Activated CD4-positive, alpha-beta T cell treated with anti-CD3 and anti-CD28 coated beads, Interleukin-2, amount 10 ng/mL, durations not matched to agents 7 days and 5 days (primary cell): ENCODE data around the gene LCMT1. TPM values are rescaled to one million over a fixed set of nuclear protein-coding genes. Genes with fewer than 3 reads are reported as not detected.
"Not testable (repeated sequence)": the region's sequence is repeated elsewhere in the genome, so short reads cannot be mapped to it uniquely, and the experiment has no call there.

Source experiments
- CTCF ChIA-PET: fragments of 350-600 bp; sonication (Branson Sonifier 250); formaldehyde crosslinking; loops from one replicate; lab custom pipeline; 2021; ENCODE audit warnings: antibody characterized with exemption; lab: Charles Lee
- POLR2A ChIA-PET: fragments of 350-600 bp; sonication (Branson Sonifier 250); formaldehyde crosslinking; loops from one replicate; lab custom pipeline; 2021; ENCODE audit warnings: antibody characterized with exemption; lab: Charles Lee
- DNase-seq: peaks from one replicate; pipeline ENCODE4 v3.0.0-alpha.2; 2020
- H3K27ac Mint-ChIP-seq: one replicate; pipeline ENCODE4 v1.8.0; 2021; ENCODE audit warnings: mild to moderate bottlenecking, moderate library complexity, mixed read lengths
- H3K27me3 Mint-ChIP-seq: one replicate; pipeline ENCODE4 v1.8.0; 2021; ENCODE audit warnings: mixed read lengths
- H3K36me3 Mint-ChIP-seq: one replicate; pipeline ENCODE4 v1.8.0; 2021; ENCODE audit warnings: low read depth, mixed read lengths
- H3K4me1 Mint-ChIP-seq: one replicate; pipeline ENCODE4 v1.8.0; 2021; ENCODE audit warnings: mixed read lengths
- H3K4me3 Mint-ChIP-seq: one replicate; pipeline ENCODE4 v1.8.0; 2021; ENCODE audit warnings: mild to moderate bottlenecking, moderate library complexity, mixed read lengths
- H3K9me3 Mint-ChIP-seq: one replicate; pipeline ENCODE4 v1.8.0; 2021; ENCODE audit warnings: mixed read lengths
- total RNA-seq, 2 experiments: library from RNA; stranded (reverse); gene quantifications; one replicate each; pipeline ENCODE4 v1.2.3, GENCODE V29; 2021

The LCMT1 gene
- total RNA-seq, 2 experiments from 2014 or later, result 38.1 to 40.0 TPM

- CTCF ChIA-PET, result no interaction called here
- POLR2A ChIA-PET, result no interaction called here
Measured at GRCh38 chr16:25100511-25100910, 11.0 kb upstream of the LCMT1 start.

GRCh38 chr16:25106567-25107465, 4.7 kb upstream of the LCMT1 start:
- no peaks in the 10 kb centered on the region for H3K27me3 Mint-ChIP-seq
- H3K27ac Mint-ChIP-seq, result peak overlapping the region; percentile 96

More at GRCh38 chr16:25100511-25100910, 11.0 kb upstream of the LCMT1 start:
- no peak overlapping the region for H3K27ac Mint-ChIP-seq
- no peaks in the 10 kb centered on the region for H3K9me3 Mint-ChIP-seq
- no peaks in the 10 kb centered on the region for H3K27me3 Mint-ChIP-seq
- H3K4me1 Mint-ChIP-seq, result no peaks in the 10 kb centered on the region
- H3K36me3 Mint-ChIP-seq, result peaks cover 3% of the 10 kb centered on the region
- H3K4me3 Mint-ChIP-seq, result no peak overlapping the region
- DNase-seq, result no peak

GRCh38 chr16:25107466-25107792, 4.1 kb upstream of the LCMT1 start:
- Mint-ChIP-seq H3K4me3 (peak overlapping the region; percentile 86), H3K9me3 (no peaks in the 10 kb centered on the region), H3K4me1 (peaks cover 38% of the 10 kb centered on the region), H3K27ac (peak overlapping the region; percentile 96), H3K36me3 (peaks cover 2% of the 10 kb centered on the region), H3K27me3 (no peaks in the 10 kb centered on the region)
- ChIA-PET POLR2A (interaction anchor here (1.5 kb wide), 1 partner anchor 47 kb away, joined by 3 read pairs; no protein-coding TSS in a partner anchor), CTCF (interaction anchor here (0.6 to 2.1 kb wide), 6 partner anchors 11 to 118 kb away, joined by 3 to 6 read pairs (median 4); no protein-coding TSS in a partner anchor)
- DNase-seq, result no peak

More at GRCh38 chr16:25106567-25107465, 4.7 kb upstream of the LCMT1 start:
- POLR2A ChIA-PET, result interaction anchor here (0.7 kb wide), 1 partner anchor 528 kb away, joined by 3 read pairs; no protein-coding TSS in a partner anchor
- Mint-ChIP-seq H3K36me3 (peaks cover 2% of the 10 kb centered on the region), H3K9me3 (no peaks in the 10 kb centered on the region), H3K4me1 (peaks cover 36% of the 10 kb centered on the region), H3K4me3 (peak overlapping the region; percentile 86)
- DNase-seq, result peak; percentile 78
- CTCF ChIA-PET, result interaction anchor here (0.6 to 2.1 kb wide), 7 partner anchors 10 to 118 kb away, joined by 3 to 6 read pairs (median 3); no protein-coding TSS in a partner anchor

GRCh38 chr16:25108054-25108453, 3.5 kb upstream of the LCMT1 start:
- H3K4me3 Mint-ChIP-seq, result peak overlapping the region; percentile 86
- H3K4me1 Mint-ChIP-seq, result peaks cover 41% of the 10 kb centered on the region
- POLR2A ChIA-PET, result interaction anchor here (1.5 kb wide), 1 partner anchor 47 kb away, joined by 3 read pairs; no protein-coding TSS in a partner anchor
- peak overlapping the region; percentile 96 for H3K27ac Mint-ChIP-seq
- peak; percentile 49 for DNase-seq
- H3K27me3 Mint-ChIP-seq, result no peaks in the 10 kb centered on the region
- H3K36me3 Mint-ChIP-seq, result peaks cover 2% of the 10 kb centered on the region
- H3K9me3 Mint-ChIP-seq, result no peaks in the 10 kb centered on the region
- CTCF ChIA-PET, result interaction anchor here (1.2 to 2.1 kb wide), 4 partner anchors 17 to 57 kb away, joined by 3 to 6 read pairs (median 4); no protein-coding TSS in a partner anchor

- Mint-ChIP-seq H3K4me3 (no peak overlapping the region), H3K36me3 (peaks cover 4% of the 10 kb centered on the region), H3K4me1 (peaks cover 52% of the 10 kb centered on the region), H3K9me3 (no peaks in the 10 kb centered on the region), H3K27me3 (no peaks in the 10 kb centered on the region), H3K27ac (no peak overlapping the region)
- CTCF ChIA-PET, result interaction anchor here (0.9 to 1.5 kb wide), 3 partner anchors 10 to 173 kb away, joined by 3 read pairs; no protein-coding TSS in a partner anchor
- POLR2A ChIA-PET, result no interaction called here
- DNase-seq, result no peak
Measured at GRCh38 chr16:25109643-25110042, 1.9 kb upstream of the LCMT1 start.

GRCh38 chr16:25110387-25110947, 1.1 kb upstream of the LCMT1 start:
- DNase-seq, result peak; percentile 48
- H3K4me1 Mint-ChIP-seq, result peaks cover 59% of the 10 kb centered on the region
- H3K36me3 Mint-ChIP-seq, result peaks cover 8% of the 10 kb centered on the region
- ChIA-PET CTCF (interaction anchor here (0.5 to 1.5 kb wide), 6 partner anchors 9 to 587 kb away, joined by 3 to 4 read pairs (median 3); no protein-coding TSS in a partner anchor), POLR2A (no interaction called here)
- H3K4me3 Mint-ChIP-seq, result peak overlapping the region; percentile 96
- H3K27ac Mint-ChIP-seq, result peak overlapping the region; percentile 98
- H3K9me3 Mint-ChIP-seq, result no peaks in the 10 kb centered on the region
- H3K27me3 Mint-ChIP-seq, result no peaks in the 10 kb centered on the region

GRCh38 chr16:25114121-25114520, 2.6 kb downstream of the LCMT1 start:
- H3K27ac Mint-ChIP-seq, result no peak overlapping the region
- H3K9me3 Mint-ChIP-seq, result no peaks in the 10 kb centered on the region
- CTCF ChIA-PET, result interaction anchor here (0.7 to 1.2 kb wide), 3 partner anchors 23 to 591 kb away, joined by 3 read pairs; no protein-coding TSS in a partner anchor
- no peaks in the 10 kb centered on the region for H3K27me3 Mint-ChIP-seq
- POLR2A ChIA-PET, result no interaction called here
- H3K36me3 Mint-ChIP-seq, result peaks cover 6% of the 10 kb centered on the region
- no peak for DNase-seq
- H3K4me3 Mint-ChIP-seq, result no peak overlapping the region
- H3K4me1 Mint-ChIP-seq, result peaks cover 42% of the 10 kb centered on the region

GRCh38 chr16:25118851-25119578, 7.5 kb downstream of the LCMT1 start:
- Mint-ChIP-seq H3K4me1 (peaks cover 23% of the 10 kb centered on the region), H3K9me3 (no peaks in the 10 kb centered on the region), H3K4me3 (no peak overlapping the region), H3K36me3 (peaks cover 6% of the 10 kb centered on the region), H3K27me3 (no peaks in the 10 kb centered on the region), H3K27ac (no peak overlapping the region)
- DNase-seq, result no peak
- POLR2A ChIA-PET, result no interaction called here
- CTCF ChIA-PET, result interaction anchor here (0.8 to 0.9 kb wide), 2 partner anchors 13 to 106 kb away, joined by 3 to 4 read pairs; no protein-coding TSS in a partner anchor

GRCh38 chr16:25121824-25122600, 10.5 kb downstream of the LCMT1 start:
- H3K27me3 Mint-ChIP-seq, result no peaks in the 10 kb centered on the region
- no peak overlapping the region for H3K4me3 Mint-ChIP-seq
- peaks cover 27% of the 10 kb centered on the region for H3K4me1 Mint-ChIP-seq
- H3K27ac Mint-ChIP-seq, result no peak overlapping the region
- H3K36me3 Mint-ChIP-seq, result no peaks in the 10 kb centered on the region
- DNase-seq, result no peak
- CTCF ChIA-PET, result interaction anchor here (1.1 kb wide), 1 partner anchor 104 kb away, joined by 3 read pairs; no protein-coding TSS in a partner anchor
- POLR2A ChIA-PET, result no interaction called here
- H3K9me3 Mint-ChIP-seq, result no peaks in the 10 kb centered on the region

- H3K4me1 Mint-ChIP-seq, result peaks cover 29% of the 10 kb centered on the region
- CTCF ChIA-PET, result interaction anchor here (1.5 kb wide), 1 partner anchor 16 kb away, joined by 3 read pairs; no protein-coding TSS in a partner anchor
Measured at GRCh38 chr16:25124503-25124902, 13.0 kb downstream of the LCMT1 start.

GRCh38 chr16:25126086-25126666, 14.6 kb downstream of the LCMT1 start:
- H3K27ac Mint-ChIP-seq, H3K36me3 Mint-ChIP-seq, POLR2A ChIA-PET, H3K27me3 Mint-ChIP-seq, DNase-seq, H3K9me3 Mint-ChIP-seq, H3K4me3 Mint-ChIP-seq: not testable (repeated sequence)
- peaks cover 29% of the 10 kb centered on the region for H3K4me1 Mint-ChIP-seq
- CTCF ChIA-PET, result interaction anchor here (1.2 to 1.5 kb wide), 3 partner anchors 10 to 99 kb away, joined by 3 to 6 read pairs (median 5); no protein-coding TSS in a partner anchor

More at GRCh38 chr16:25124503-25124902, 13.0 kb downstream of the LCMT1 start:
- H3K27ac Mint-ChIP-seq, result no peak overlapping the region
- peaks cover 6% of the 10 kb centered on the region for H3K36me3 Mint-ChIP-seq
- POLR2A ChIA-PET, result no interaction called here
- DNase-seq, result no peak
- no peaks in the 10 kb centered on the region for H3K9me3 Mint-ChIP-seq
- H3K4me3 Mint-ChIP-seq, result no peak overlapping the region
- no peaks in the 10 kb centered on the region for H3K27me3 Mint-ChIP-seq
